Measurements from ENCODE around the gene EYS. TPM values are rescaled to one million over a fixed set of nuclear protein-coding genes. Genes with fewer than 3 reads are reported as not detected.

Gene EYS
- total and polyA plus RNA-seq, 4 donors: 0.08 to 0.63 (median 0.36) TPM

- no peak for DNase-seq (ENCODE audit: low spot score)
- 89% methylated on average over 1 of the region's 1 CpG for WGBS
- Histone ChIP-seq H3K4me1 (ENCODE audit: control insufficient read depth in 4 of 4, insufficient read depth in 4 of 4, low read length in 3 of 4) (no peaks in the 10 kb centered on the region), H3K27ac (ENCODE audit: low read depth in 1 of 2, low read length in 2 of 2) (no peak overlapping the region), H3K9me3 (ENCODE audit: control insufficient read depth in 4 of 4, low read length in 3 of 4) (peaks cover 0 to 1% (median 0%) of the 10 kb centered on the region in 4 donors), H3K4me3 (ENCODE audit: low read depth in 1 of 3, low read length in 3 of 3) (no peak overlapping the region), H3K27me3 (ENCODE audit: control insufficient read depth in 4 of 4, insufficient read depth in 4 of 4, low read length in 3 of 4) (no peaks in the 10 kb centered on the region), H3K36me3 (ENCODE audit: control insufficient read depth in 4 of 4, insufficient read depth in 3 of 4, low read depth in 1 of 4, low read length in 3 of 4) (no peaks in the 10 kb centered on the region), H3K9ac (ENCODE audit: low read depth in 1 of 2, low read length in 2 of 2) (no peak overlapping the region)
- TF ChIP-seq TAF1 (conservative IDR thresholded peaks at IDR 0.05): no peak
- TF ChIP-seq YY1 (IDR thresholded peaks at IDR 0.05): no peak
- TF ChIP-seq EGR1 (IDR thresholded peaks at IDR 0.05; ENCODE audit: low read depth in 2 of 2): no peak
- TF ChIP-seq CTCF (IDR thresholded peaks at IDR 0.05; ENCODE audit: low read depth, low read length, missing input control): no peak
- TF ChIP-seq ATF3 (IDR thresholded peaks at IDR 0.05): no peak
- no peak for TF ChIP-seq FOXA1 (IDR thresholded peaks at IDR 0.05)
- TF ChIP-seq RXRA (IDR thresholded peaks at IDR 0.05): no peak
- no peak for TF ChIP-seq MAX (IDR thresholded peaks at IDR 0.05)
- TF ChIP-seq ZBTB33 (IDR thresholded peaks at IDR 0.05): no peak
- no peak for TF ChIP-seq HNF4G (IDR thresholded peaks at IDR 0.05)
- TF ChIP-seq SP1 (IDR thresholded peaks at IDR 0.05): no peak
- TF ChIP-seq RAD21 (IDR thresholded peaks at IDR 0.05): no peak
- no peak for TF ChIP-seq FOXA2 (IDR thresholded peaks at IDR 0.05)
These were observed 1153.7 kb downstream of the EYS start for GRCh38 chr6:64553249-64553786.

- H3K4me1 ChIP-seq (ENCODE audit: control insufficient read depth in 4 of 4, insufficient read depth in 4 of 4, low read length in 3 of 4): no peaks in the 10 kb centered on the region
- H3K27me3 ChIP-seq (ENCODE audit: control insufficient read depth in 4 of 4, insufficient read depth in 4 of 4, low read length in 3 of 4): no peaks in the 10 kb centered on the region
- H3K4me3 ChIP-seq (ENCODE audit: low read depth in 1 of 3, low read length in 3 of 3): no peak overlapping the region
- H3K9ac ChIP-seq (ENCODE audit: low read depth in 1 of 2, low read length in 2 of 2): no peak overlapping the region
- TF ChIP-seq GABPA (IDR thresholded peaks at IDR 0.05 in 1 of 2, conservative IDR thresholded peaks at IDR 0.05 in 1 of 2) (no peak), ATF3 (IDR thresholded peaks at IDR 0.05) (no peak), EGR1 (IDR thresholded peaks at IDR 0.05; ENCODE audit: low read depth in 2 of 2) (no peak), SP1 (IDR thresholded peaks at IDR 0.05) (no peak), RAD21 (IDR thresholded peaks at IDR 0.05) (no peak), REST (IDR thresholded peaks at IDR 0.05) (no peak)
- H3K36me3 ChIP-seq (ENCODE audit: control insufficient read depth in 4 of 4, insufficient read depth in 3 of 4, low read depth in 1 of 4, low read length in 3 of 4): no peaks in the 10 kb centered on the region
- no peaks in the 10 kb centered on the region for H3K9me3 ChIP-seq (ENCODE audit: control insufficient read depth in 4 of 4, low read length in 3 of 4)
- whole genome bisulfite sequencing: 92% methylated on average over 20 of the region's 20 CpGs
- no peak overlapping the region for H3K27ac ChIP-seq (ENCODE audit: low read depth in 1 of 2, low read length in 2 of 2)
- no peak for DNase-seq (ENCODE audit: low spot score)
These were observed 1159.3 kb downstream of the EYS start for GRCh38 chr6:64547594-64548268.
